ENCODE results near the gene NRN1. TPM values are rescaled to one million over a fixed set of nuclear protein-coding genes. Genes with fewer than 3 reads are reported as not detected.

The NRN1 gene
- total RNA-seq, 4 donors from 2014 or later: 1.4 to 2.8 TPM; not detected in 2

DNA sequence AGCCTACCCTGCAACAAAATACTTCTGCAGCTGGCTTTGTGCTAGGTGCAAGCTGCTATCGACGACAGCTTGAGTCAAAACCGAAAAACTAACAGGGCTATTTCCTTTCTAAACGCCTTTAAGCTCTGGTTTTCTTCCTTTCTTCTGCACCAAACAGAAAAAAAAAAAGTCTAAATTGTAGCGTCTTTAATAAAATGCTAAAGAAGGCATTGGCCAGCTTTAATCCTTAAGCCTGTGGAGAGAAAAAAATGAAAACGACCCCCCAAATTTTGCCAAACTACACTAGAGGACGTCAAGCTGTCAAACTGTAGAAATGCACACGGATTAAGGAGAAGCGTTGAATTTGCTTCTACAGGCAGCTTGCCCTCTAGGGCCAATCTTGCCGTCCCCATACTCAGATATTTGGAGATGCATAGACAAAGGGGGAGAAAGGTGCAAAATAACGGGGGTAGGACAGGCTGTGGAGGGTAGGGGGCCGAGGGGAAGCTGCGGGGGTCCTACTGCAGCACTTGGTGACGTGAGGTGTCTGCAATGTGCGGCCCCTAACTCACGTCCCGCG is 1.4 kb upstream of the NRN1 start:
- DNase-seq: no peak
- Histone ChIP-seq H3K4me1 (peaks cover 0 to 35% (median 21%) of the 10 kb centered on the region in 4 donors), H3K36me3 (no peaks in the 10 kb centered on the region), H3K27ac (peak overlapping the region in 3 of 4 donors; percentile 17 to 50 (median 47)), H3K4me3 (peak overlapping the region; percentile 33 to 58 (median 48)), H3K27me3 (peaks cover 0 to 63% of the 10 kb centered on the region in 2 donors), H3K9me3 (peaks cover 0 to 22% (median 0%) of the 10 kb centered on the region in 4 donors)
- TF ChIP-seq POLR2A (IDR thresholded peaks at IDR 0.05): no peak
- TF ChIP-seq, protein P1, sequence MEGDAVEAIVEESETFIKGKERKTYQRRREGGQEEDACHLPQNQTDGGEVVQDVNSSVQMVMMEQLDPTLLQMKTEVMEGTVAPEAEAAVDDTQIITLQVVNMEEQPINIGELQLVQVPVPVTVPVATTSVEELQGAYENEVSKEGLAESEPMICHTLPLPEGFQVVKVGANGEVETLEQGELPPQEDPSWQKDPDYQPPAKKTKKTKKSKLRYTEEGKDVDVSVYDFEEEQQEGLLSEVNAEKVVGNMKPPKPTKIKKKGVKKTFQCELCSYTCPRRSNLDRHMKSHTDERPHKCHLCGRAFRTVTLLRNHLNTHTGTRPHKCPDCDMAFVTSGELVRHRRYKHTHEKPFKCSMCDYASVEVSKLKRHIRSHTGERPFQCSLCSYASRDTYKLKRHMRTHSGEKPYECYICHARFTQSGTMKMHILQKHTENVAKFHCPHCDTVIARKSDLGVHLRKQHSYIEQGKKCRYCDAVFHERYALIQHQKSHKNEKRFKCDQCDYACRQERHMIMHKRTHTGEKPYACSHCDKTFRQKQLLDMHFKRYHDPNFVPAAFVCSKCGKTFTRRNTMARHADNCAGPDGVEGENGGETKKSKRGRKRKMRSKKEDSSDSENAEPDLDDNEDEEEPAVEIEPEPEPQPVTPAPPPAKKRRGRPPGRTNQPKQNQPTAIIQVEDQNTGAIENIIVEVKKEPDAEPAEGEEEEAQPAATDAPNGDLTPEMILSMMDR (IDR thresholded peaks at IDR 0.05): no peak

DNA sequence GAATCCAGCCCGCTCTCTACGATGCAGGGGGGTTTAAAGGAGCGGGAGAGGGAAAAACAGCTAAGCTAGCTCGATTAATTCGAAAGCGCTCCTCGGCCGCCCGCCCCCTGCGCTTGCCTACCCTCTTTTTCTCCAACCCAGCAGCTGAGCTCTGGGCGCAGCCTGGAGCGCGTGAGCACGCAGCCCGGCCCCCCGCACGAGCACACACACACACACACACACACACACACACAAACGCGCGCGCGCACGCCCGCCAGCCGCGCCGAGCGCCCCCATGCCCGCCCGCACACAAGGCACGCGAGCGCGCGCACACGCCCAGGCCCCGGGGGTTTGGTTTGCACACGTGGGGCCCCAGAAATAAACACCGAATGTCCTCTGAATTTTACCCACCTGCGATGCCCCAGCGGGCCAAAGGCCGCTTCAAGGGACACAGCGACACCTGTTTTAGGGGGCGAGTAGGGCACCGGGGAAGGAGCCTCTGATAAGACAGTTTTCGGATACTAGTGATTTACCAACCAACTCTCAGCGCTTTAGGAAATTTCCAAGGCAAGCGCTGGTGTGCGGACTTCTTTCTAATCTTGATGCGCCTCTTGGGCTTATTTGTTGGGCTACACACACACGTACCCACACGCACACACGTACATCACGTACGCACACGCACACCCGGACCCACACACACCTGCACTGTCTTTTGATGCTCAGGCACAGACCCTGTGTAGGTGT is 802 bp upstream of the NRN1 start:
- peak overlapping the region; percentile 16 to 58 (median 43) for H3K4me3 ChIP-seq
- TF ChIP-seq, protein P1 (IDR thresholded peaks at IDR 0.05): peak in 1 of 6 experiments; percentile 7
- TF ChIP-seq POLR2A (IDR thresholded peaks at IDR 0.05): no peak
- H3K36me3 ChIP-seq: no peaks in the 10 kb centered on the region
- H3K9me3 ChIP-seq: peaks cover 0 to 29% (median 0%) of the 10 kb centered on the region in 4 donors
- H3K27ac ChIP-seq: peak overlapping the region in 2 of 4 donors; percentile 35 to 47
- peaks cover 0 to 69% of the 10 kb centered on the region in 2 donors for H3K27me3 ChIP-seq
- no peak for DNase-seq
- H3K4me1 ChIP-seq: peaks cover 0 to 41% (median 22%) of the 10 kb centered on the region in 4 donors

DNA sequence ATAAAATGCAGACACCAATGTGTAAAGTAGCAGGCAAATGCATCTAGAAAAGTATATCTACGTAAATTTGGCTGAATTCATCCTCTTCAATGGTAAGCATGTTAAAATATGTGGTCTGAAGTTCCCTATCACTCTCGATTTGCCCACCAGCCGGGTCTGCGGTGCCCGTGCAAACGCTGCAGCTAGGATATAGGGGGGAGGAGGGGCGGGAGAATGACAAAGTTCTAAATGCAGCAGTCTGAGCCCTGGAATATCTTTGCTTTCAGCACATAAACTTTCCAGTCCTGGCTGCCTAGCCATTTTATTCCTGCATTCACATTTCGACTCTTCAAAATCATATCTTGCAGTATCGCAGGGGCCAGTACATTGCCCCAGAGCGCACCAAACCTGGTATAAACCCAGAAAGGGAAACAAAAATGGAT is 708 bp downstream of the NRN1 start:
- Histone ChIP-seq H3K36me3 (no peaks in the 10 kb centered on the region), H3K27me3 (peaks cover 0 to 80% of the 10 kb centered on the region in 2 donors), H3K9me3 (peaks cover 0 to 39% (median 0%) of the 10 kb centered on the region in 4 donors), H3K4me1 (peaks cover 0 to 48% (median 22%) of the 10 kb centered on the region in 4 donors), H3K4me3 (peak overlapping the region in 2 of 4 donors; percentile 53 to 58), H3K27ac (no peak overlapping the region)
- TF ChIP-seq, protein P1 (IDR thresholded peaks at IDR 0.05): no peak
- TF ChIP-seq POLR2A (IDR thresholded peaks at IDR 0.05): no peak
- no peak for DNase-seq

DNA sequence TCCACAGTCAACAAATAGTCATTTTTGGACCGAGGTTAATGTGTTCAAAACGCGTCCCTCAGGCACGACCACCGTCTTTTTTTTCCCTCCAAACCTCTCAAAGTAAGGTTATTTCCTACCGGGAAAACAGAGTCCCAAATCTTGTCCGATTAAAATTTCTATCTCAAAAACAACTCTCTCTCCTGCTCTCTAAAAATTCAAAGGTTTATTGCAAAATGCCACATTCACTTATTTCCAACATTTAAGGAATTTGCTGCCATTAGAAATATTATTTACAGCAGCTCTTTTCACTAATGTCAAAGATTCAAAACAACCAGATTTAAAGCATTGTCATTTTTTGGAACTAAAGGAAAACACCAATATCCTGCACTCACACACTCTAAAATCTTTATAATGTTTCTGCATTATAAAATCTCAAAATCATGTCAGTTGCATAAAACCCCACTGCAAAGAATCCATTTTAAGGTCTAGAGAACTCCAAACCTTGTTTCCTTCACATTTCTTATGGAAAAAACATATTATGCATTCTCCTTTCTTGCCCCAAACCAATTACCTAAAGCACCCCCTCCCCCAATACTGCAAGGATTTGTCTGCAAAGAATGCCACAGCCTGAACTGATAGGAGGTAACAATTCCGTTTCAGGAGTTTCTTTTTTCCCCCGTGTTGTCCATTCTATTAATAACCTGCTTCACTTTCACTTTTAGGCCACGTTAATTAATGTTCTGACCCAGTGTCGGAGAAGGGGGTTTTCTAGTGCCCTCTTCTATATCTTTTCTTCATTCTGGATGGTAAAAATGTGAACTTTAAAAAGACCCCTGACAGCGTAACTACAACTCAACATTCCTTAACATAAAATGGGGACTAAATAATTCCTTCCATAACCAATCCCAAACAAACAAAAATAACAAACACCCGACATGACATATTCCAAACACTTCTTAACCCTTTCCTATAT is 1.4 kb downstream of the NRN1 start:
- Histone ChIP-seq H3K4me1 (peaks cover 0 to 48% (median 22%) of the 10 kb centered on the region in 4 donors), H3K4me3 (peak overlapping the region in 1 of 4 donors; percentile 58), H3K36me3 (no peaks in the 10 kb centered on the region), H3K27me3 (peaks cover 0 to 80% of the 10 kb centered on the region in 2 donors), H3K9me3 (peaks cover 0 to 39% (median 0%) of the 10 kb centered on the region in 4 donors), H3K27ac (no peak overlapping the region)
- no peak for DNase-seq
- no peak for TF ChIP-seq POLR2A (IDR thresholded peaks at IDR 0.05)
- TF ChIP-seq, protein P1 (IDR thresholded peaks at IDR 0.05): no peak

DNA sequence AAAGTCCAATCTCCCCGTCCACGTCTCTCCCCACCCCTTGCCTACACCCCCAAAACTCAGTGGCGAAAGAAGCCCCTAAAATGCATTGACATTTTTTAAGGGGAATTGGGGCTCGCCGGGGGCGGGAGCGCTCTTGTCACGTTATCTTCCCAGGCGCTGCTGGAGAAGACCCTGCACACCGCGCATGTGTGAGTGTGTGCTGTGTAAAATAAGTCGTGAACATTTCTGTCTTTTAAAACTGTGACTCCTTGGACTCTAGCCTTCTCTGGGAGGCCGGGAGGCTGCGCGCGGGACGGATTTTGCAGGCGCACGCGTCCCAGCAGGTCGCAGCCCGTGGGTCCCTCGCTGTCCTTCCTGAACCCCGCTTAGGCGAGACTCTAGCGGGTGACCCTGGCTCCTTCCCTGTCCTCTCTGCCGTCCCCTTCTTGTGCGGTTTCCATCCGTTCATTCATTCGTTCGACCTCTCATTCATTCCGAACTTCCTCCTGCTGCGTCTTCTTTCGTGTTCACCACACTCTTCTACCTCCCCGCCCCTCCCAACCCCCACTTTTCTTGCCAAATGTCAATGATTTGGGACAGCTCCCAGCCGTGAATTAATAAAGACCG is 2.2 kb downstream of the NRN1 start:
- no peak for DNase-seq
- Histone ChIP-seq H3K4me1 (peaks cover 0 to 51% (median 22%) of the 10 kb centered on the region in 4 donors), H3K4me3 (peak overlapping the region in 2 of 4 donors; percentile 17 to 41), H3K27ac (no peak overlapping the region), H3K27me3 (peaks cover 0 to 82% of the 10 kb centered on the region in 2 donors), H3K36me3 (no peaks in the 10 kb centered on the region), H3K9me3 (peaks cover 0 to 45% (median 0%) of the 10 kb centered on the region in 4 donors)
- TF ChIP-seq, protein P1 (IDR thresholded peaks at IDR 0.05): no peak
- TF ChIP-seq POLR2A (IDR thresholded peaks at IDR 0.05): no peak
